Testis (tissue), 3 donors: Measurements from ENCODE around the gene MRPL34. TPM values are rescaled to one million over a fixed set of nuclear protein-coding genes. Genes with fewer than 3 reads are reported as not detected.
A peak's percentile ranks its signal among the peaks of the same experiment; 100 is the strongest.

Experiments used
- DNase-seq: peaks from one replicate; pipeline ENCODE4 v3.0.0-alpha.2; 2019
- H3K27ac ChIP-seq, 2 donors: fragments of 200-600 bp; sonication (generic); one replicate each; pipeline ENCODE4 v1.5.1; 2019
- H3K27me3 ChIP-seq: fragments of 200-600 bp; sonication (generic); one replicate; pipeline ENCODE4 v1.5.1; 2019
- H3K36me3 ChIP-seq: fragments of 200-600 bp; sonication (generic); one replicate; pipeline ENCODE4 v1.5.1; 2017; ENCODE audit warnings: low read depth; ENCODE audit errors: missing control alignments
- H3K4me1 ChIP-seq: fragments of 200-600 bp; sonication (generic); one replicate; pipeline ENCODE4 v1.5.1; 2019
- H3K4me3 ChIP-seq, 2 donors: fragments of 200-600 bp; sonication (generic); one replicate each; pipeline ENCODE4 v1.5.1; 2017 to 2019
- H3K9me3 ChIP-seq: fragments of 200-600 bp; sonication (generic); one replicate; pipeline ENCODE4 v1.5.1; 2017
- POLR2A ChIP-seq: fragments of 450-650 bp; IDR thresholded peaks from one replicate; pipeline ENCODE4 v1.6.1; 2017; ENCODE audit warnings: antibody characterized with exemption, mild to moderate bottlenecking, moderate library complexity
- WGBS, 2 donors: methylation state at CpG; one replicate each; pipeline ENCODE4 v1.1.5; 2018; 5-methylcytosine and 5-hydroxymethylcytosine counted together
- intact Hi-C: fragments of 100-400 bp; cut with DNase I; formaldehyde crosslinking; loops from one replicate; pipeline ENCODE4 v1.15.1; 2023; ENCODE audit warnings: low total_unique reads
- polyA plus RNA-seq: library from polyadenylated mRNA; stranded (reverse); fragments of 350-450 nt; fragmentation: Illumina TruSeq; extraction: RNeasy Lipid Tissue Mini Kit (QIAGEN cat#74804); gene quantifications from one replicate; pipeline ENCODE4 v1.2.3, GENCODE V29; 2014; ENCODE audit warnings: low read depth, low replicate concordance; ENCODE audit not compliant: insufficient read depth
- total RNA-seq, 2 donors: library from RNA; depleted of rRNA; stranded (reverse); fragments of >200 nt; gene quantifications; one replicate each; pipeline ENCODE4 v1.2.3, GENCODE V29; 2016
- TF ChIP-seq, protein P1 (sequence below), 3 experiments: fragments of 450-650 bp in 2 of 3; fragments of 200-600 bp in 1 of 3; sonication (generic) in 1 of 3; IDR thresholded peaks; one replicate each; pipeline ENCODE4 v1.5.1; 2016 to 2019; ENCODE audit warnings: antibody characterized with exemption in 3 of 3, mild to moderate bottlenecking in 2 of 3, moderate library complexity in 1 of 3

The MRPL34 gene
- total and polyA plus RNA-seq, 3 donors from 2014 or later, result 126 to 206 (median 180) TPM

DNA sequence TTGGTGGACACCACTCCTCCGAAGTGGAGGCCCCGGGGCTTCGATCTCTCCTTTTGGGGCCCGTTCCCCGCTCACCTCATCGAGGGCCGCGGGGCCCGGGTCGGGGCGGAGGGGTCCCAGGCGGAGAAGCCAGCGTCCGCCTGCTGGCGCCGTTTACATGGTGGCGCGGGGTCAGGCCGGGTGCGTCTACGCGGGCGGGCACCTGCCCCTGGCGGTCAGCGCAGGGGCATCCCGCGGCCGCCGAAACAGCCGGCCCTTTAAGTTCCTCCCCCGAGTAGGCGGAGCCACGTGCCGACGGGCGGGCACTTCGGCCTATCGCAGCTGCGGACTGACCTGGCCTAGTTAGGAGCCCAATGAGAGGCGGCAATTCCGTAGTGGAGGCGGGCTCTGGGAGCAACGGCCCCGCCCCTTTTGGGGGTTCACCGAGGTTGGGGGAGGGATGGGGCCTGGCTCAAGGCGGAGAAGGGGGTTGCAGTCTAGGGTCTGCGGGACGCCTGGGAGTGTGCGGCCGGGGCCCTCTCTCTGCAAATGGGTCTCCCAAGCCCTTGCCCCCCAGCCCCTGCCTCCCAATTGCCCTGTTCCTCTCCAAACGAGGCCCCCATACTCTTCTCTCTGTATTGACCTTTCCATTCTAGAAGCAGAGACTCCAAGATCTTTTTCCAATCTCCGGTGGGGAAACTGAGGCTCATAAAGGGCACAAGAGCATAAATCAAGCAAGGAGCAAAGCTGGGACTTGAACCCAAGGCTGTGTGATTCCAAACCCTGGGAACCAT lies 2.3 kb upstream of the MRPL34 start, which contains the start of gene ABHD8:
Gene ABHD8, minus strand, starts transcription at position 259 of the 773 bp plus-strand sequence. CDS start 1,809 bp downstream, outside the sequence.
- peak within 1 kb of the TSS; percentile 55 to 76 for H3K27ac ChIP-seq
- TF ChIP-seq, protein P1, sequence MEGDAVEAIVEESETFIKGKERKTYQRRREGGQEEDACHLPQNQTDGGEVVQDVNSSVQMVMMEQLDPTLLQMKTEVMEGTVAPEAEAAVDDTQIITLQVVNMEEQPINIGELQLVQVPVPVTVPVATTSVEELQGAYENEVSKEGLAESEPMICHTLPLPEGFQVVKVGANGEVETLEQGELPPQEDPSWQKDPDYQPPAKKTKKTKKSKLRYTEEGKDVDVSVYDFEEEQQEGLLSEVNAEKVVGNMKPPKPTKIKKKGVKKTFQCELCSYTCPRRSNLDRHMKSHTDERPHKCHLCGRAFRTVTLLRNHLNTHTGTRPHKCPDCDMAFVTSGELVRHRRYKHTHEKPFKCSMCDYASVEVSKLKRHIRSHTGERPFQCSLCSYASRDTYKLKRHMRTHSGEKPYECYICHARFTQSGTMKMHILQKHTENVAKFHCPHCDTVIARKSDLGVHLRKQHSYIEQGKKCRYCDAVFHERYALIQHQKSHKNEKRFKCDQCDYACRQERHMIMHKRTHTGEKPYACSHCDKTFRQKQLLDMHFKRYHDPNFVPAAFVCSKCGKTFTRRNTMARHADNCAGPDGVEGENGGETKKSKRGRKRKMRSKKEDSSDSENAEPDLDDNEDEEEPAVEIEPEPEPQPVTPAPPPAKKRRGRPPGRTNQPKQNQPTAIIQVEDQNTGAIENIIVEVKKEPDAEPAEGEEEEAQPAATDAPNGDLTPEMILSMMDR (IDR thresholded peaks at IDR 0.05), result peak; percentile 71 to 78 (median 75)
- TF ChIP-seq POLR2A, result no peak
- peak; percentile 97 for DNase-seq
- WGBS, 2 donors, result 2 to 5% methylated on average over 20 to 41 of the region's 52 CpGs
- peak within 1 kb of the TSS; percentile 69 to 83 for H3K4me3 ChIP-seq
- intact Hi-C loops, result no loop called here
- H3K36me3 ChIP-seq, result no peaks in the 10 kb centered on the region
- H3K4me1 ChIP-seq, result peaks cover 36% of the 10 kb centered on the region
- H3K9me3 ChIP-seq, result no peaks in the 10 kb centered on the region
- no peaks in the 10 kb centered on the region for H3K27me3 ChIP-seq

DNA sequence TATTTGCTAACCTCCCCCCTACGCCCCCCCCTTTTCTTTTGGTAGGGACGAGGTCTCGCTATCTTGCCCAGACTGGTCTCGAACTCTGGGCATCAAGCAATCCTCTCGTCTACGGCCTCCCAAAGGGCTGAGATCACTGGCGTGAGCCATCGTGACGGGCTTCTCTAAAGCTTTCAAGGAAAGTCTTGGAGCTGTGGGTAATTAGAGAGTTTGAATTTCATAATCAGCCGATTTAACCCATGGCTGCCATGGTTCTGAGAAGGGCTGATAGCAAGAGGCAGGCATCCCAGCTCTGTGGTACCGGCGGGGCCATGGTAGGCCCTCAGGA lies 1.8 kb upstream of the MRPL34 start:
- 42 to 50% methylated on average over 12 of the region's 12 CpGs for WGBS, 2 donors
- H3K4me3 ChIP-seq, result no peak overlapping the region
- no peaks in the 10 kb centered on the region for H3K9me3 ChIP-seq

DNA sequence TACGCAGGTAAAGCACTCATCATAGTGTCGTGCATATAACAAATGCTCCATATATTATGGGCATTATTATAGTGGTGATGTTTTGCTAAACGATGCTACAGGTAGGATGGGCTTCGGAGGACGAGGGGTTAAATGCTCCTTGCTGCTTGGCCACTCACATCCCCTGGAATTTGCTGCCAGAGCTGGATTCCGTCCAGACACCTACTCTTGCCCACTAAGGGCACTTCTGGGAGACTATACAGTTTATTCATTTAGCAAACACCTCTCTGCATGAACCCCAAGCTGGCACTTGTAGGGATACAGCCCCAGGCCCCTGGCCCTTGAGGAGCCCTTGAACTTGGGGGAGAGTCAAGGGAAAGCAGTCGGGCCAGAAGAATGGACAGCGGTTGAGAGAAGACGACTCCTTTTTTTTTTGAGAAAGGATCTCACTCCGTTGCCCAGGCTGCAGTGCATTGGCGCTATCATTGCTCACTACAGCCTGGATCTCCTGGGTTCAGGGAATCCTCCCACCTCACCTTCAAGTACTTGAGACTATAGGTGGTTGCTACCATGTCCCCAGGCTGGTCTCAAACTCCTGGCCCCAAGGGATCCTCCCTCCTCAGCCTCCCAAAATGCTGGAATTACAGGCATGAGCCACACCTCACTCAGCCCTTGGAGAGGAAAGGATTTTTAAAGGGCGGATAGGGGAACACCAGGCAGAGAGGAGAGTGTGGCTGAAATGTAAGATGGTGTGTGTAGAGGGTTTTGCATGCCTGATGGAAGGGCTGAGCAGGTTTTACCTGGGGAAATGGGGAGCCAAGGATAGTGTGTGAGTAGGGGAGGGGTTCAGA lies 1.1 kb upstream of the MRPL34 start:
- TF ChIP-seq, protein P1 (IDR thresholded peaks at IDR 0.05), result no peak
- no peak for TF ChIP-seq POLR2A
- WGBS, 2 donors, result 39 to 45% methylated on average over 12 of the region's 12 CpGs
- peaks cover 36% of the 10 kb centered on the region for H3K4me1 ChIP-seq
- H3K36me3 ChIP-seq, result no peaks in the 10 kb centered on the region
- H3K27ac ChIP-seq, result peak overlapping the region in 1 of 2 donors; percentile 84
- DNase-seq, result no peak
- intact Hi-C loops, result no loop called here
- H3K9me3 ChIP-seq, result no peaks in the 10 kb centered on the region
- H3K27me3 ChIP-seq, result no peaks in the 10 kb centered on the region
- H3K4me3 ChIP-seq, result no peak overlapping the region

More for the DNA sequence above, 1.8 kb upstream of the MRPL34 start:
- DNase-seq, result no peak
- intact Hi-C loops, result no loop called here
- H3K36me3 ChIP-seq, result no peaks in the 10 kb centered on the region
- H3K27me3 ChIP-seq, result no peaks in the 10 kb centered on the region
- TF ChIP-seq, protein P1 (IDR thresholded peaks at IDR 0.05), result no peak
- TF ChIP-seq POLR2A, result no peak
- peaks cover 36% of the 10 kb centered on the region for H3K4me1 ChIP-seq
- no peak overlapping the region for H3K27ac ChIP-seq

DNA sequence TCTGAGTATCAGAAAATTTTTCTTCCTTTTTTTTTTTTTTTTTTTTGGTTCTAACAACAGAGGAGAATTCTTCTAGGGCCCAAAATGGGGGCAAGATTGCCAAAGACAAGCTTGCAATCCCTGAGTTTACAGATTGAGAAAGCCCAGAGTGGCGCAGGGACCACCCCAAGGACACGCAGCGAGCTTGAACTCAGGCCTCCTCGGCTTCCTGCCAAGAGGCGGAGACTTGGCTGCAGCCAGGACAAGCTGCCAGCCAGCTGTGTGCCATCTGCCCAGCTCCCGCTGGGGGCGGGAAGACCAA lies 506 bp upstream of the MRPL34 start:
- H3K27me3 ChIP-seq, result no peaks in the 10 kb centered on the region
- DNase-seq, result no peak
- 0 to 1% methylated on average over 5 to 7 of the region's 7 CpGs for WGBS, 2 donors
- no peak for TF ChIP-seq POLR2A
- TF ChIP-seq, protein P1 (IDR thresholded peaks at IDR 0.05), result no peak
- no peaks in the 10 kb centered on the region for H3K36me3 ChIP-seq
- peak overlapping the region; percentile 67 to 77 for H3K4me3 ChIP-seq
- H3K27ac ChIP-seq, result peak overlapping the region in 1 of 2 donors; percentile 84
- no peaks in the 10 kb centered on the region for H3K9me3 ChIP-seq
- peaks cover 39% of the 10 kb centered on the region for H3K4me1 ChIP-seq
- intact Hi-C loops, result no loop called here
